ENCODE data around the gene KCNQ1OT1. TPM values are rescaled to one million over a fixed set of nuclear protein-coding genes. Genes with fewer than 3 reads are reported as not detected.

The KCNQ1OT1 gene
- total and polyA plus RNA-seq, 2 of the 4 experiments (the other 2 are of a cell fraction) = 0.14 to 2.0 TPM

DNA sequence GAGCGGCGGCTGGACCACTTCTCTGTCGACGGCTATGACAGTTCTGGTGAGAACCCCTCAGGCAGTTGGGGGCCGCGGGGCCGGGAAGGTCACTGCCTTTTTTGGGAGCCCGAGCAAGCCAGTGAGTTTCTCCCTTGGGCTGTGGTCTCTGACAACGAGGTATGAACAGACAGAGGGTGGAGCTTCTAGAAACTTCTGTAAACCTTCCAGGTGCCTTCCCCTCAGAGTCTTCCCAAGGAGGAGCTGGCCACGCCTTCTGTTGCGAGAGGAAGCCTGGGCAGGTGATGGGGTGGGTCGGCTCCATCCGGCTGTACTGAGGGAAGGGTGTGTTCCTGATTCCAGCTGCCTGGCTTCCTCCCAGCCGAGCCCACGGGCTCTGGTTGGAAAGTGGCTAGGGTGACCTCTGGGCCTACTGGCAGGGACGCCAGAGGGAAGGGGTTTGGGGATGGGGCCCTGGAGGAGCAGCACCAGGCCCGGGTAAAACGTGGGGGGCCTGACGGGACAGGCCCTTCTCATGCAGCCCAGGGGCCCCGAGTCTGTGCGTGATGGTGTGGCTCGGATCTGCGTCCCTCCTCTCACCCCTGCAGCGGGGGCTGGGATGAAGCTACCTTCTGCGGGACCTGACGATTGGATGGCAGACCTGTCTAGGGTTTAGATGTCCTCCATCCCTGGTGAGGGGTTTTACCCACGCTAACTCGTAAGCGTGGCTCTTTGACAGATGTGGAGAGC is 110.8 kb downstream of the KCNQ1OT1 start:
- Histone ChIP-seq H2BK20ac (ENCODE audit: low read depth, low read length) (no peak overlapping the region), H2BK15ac (ENCODE audit: low read depth, low read length) (no peak overlapping the region), H3K18ac (ENCODE audit: low read depth, low read length) (no peak overlapping the region), H2AFZ (replicated peaks; ENCODE audit: low read length, poor library complexity) (peak overlapping the region; percentile 32), H3K4me2 (ENCODE audit: low read depth, low read length) (no peak overlapping the region), H3K9me1 (ENCODE audit: insufficient read depth, low read length) (no peaks in the 10 kb centered on the region; the same call in 1 of the 2 replicates), H3K79me1 (ENCODE audit: low read depth in 1 of 2, low read length in 2 of 2) (no peaks in the 10 kb centered on the region), H4K8ac (ENCODE audit: low read depth in 2 of 2, low read length in 2 of 2) (no peak overlapping the region), H4K91ac (ENCODE audit: insufficient read depth, low read depth, low read length) (no peak overlapping the region), H2BK5ac (ENCODE audit: low read depth, low read length, poor library complexity, severe bottlenecking) (no peak overlapping the region), H3K14ac (replicated peaks; ENCODE audit: low read depth, low read length) (no peak overlapping the region), H3K27ac (ENCODE audit: insufficient read depth, low read length) (no peak overlapping the region), H3K56ac (ENCODE audit: extremely low read depth, insufficient read depth, low read length) (no peak overlapping the region), H3K4me3 (ENCODE audit: insufficient read depth, low read depth, low read length) (no peak overlapping the region), H4K5ac (ENCODE audit: low read depth, low read length) (no peak overlapping the region), H2AK5ac (ENCODE audit: low read depth, low read length) (no peak overlapping the region), H3K36me3 (ENCODE audit: control insufficient read depth, insufficient read depth, low read length) (no peaks in the 10 kb centered on the region), H3K4me1 (ENCODE audit: control insufficient read depth, insufficient read depth, low read length) (no peaks in the 10 kb centered on the region), H3K9ac (ENCODE audit: low read depth, low read length) (no peak overlapping the region), H3K27me3 (ENCODE audit: control insufficient read depth, insufficient read depth, low read length) (peaks cover 26% of the 10 kb centered on the region; the same call in 1 of the 2 replicates), H3K9me3 (ENCODE audit: control insufficient read depth, insufficient read depth, low read length) (peaks cover 3% of the 10 kb centered on the region), H3K23ac (ENCODE audit: low read depth, low read length) (no peak overlapping the region), H2BK120ac (ENCODE audit: low read depth, low read length) (no peak overlapping the region), H4K20me1 (ENCODE audit: insufficient read depth, low read length) (no peaks in the 10 kb centered on the region), H3K4ac (ENCODE audit: low read depth, low read length) (no peak overlapping the region), H2AK9ac (replicated peaks; ENCODE audit: low read depth, low read length, poor library complexity) (no peak overlapping the region)
- DNase-seq = no peak
- in situ Hi-C loops (cut with MboI; ENCODE audit: low sequenced_read_pairs) = no loop called here
- no TSS peak for BruUV-seq (replicated peaks)
- ATAC-seq (ENCODE audit: low read depth) = no peak
- intact Hi-C loops (cut with micrococcal nuclease) = no loop called here
- WGBS, 2 experiments (ENCODE audit: extremely low coverage in 2 of 2, insufficient read length in 1 of 2) = 77% methylated on average over 8 of the region's 29 CpGs; no CpG with 5 or more reads in 1 of the 2 experiments
- POLR2A ChIA-PET (ENCODE audit: unreplicated experiment) = no interaction called here
- dilution Hi-C loops (cut with HindIII; ENCODE audit: low sequenced_read_pairs, unreplicated experiment) = no loop called here
- TF ChIP-seq FOS (IDR thresholded peaks at IDR 0.05; ENCODE audit: low read depth, low read length) (no peak), SMC3 (IDR thresholded peaks at IDR 0.05; ENCODE audit: low read depth, low read length) (no peak), MAFK (IDR thresholded peaks at IDR 0.05; ENCODE audit: low read depth, low read length) (no peak), RAD21 (IDR thresholded peaks at IDR 0.05; ENCODE audit: low read length) (no peak), RCOR1 (IDR thresholded peaks at IDR 0.05; ENCODE audit: insufficient replicate concordance, low read length) (no peak)
- TF ChIP-seq, protein P1, sequence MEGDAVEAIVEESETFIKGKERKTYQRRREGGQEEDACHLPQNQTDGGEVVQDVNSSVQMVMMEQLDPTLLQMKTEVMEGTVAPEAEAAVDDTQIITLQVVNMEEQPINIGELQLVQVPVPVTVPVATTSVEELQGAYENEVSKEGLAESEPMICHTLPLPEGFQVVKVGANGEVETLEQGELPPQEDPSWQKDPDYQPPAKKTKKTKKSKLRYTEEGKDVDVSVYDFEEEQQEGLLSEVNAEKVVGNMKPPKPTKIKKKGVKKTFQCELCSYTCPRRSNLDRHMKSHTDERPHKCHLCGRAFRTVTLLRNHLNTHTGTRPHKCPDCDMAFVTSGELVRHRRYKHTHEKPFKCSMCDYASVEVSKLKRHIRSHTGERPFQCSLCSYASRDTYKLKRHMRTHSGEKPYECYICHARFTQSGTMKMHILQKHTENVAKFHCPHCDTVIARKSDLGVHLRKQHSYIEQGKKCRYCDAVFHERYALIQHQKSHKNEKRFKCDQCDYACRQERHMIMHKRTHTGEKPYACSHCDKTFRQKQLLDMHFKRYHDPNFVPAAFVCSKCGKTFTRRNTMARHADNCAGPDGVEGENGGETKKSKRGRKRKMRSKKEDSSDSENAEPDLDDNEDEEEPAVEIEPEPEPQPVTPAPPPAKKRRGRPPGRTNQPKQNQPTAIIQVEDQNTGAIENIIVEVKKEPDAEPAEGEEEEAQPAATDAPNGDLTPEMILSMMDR (conservative IDR thresholded peaks at IDR 0.05; ENCODE audit: low read depth, low read length) = no peak
- CTCF ChIA-PET = no interaction called here
